ENCODE results near the gene ALAD.
A peak's percentile ranks its signal among the peaks of the same experiment; 100 is the strongest.
"Not testable (repeated sequence)": the region's sequence is repeated elsewhere in the genome, so short reads cannot be mapped to it uniquely, and the experiment has no call there.

Gene ALAD

GRCh38 chr9:113401027-113401792 is at the start of gene ALAD:
ALAD (minus strand) TSS chr9:113401284; CDS start chr9:113393559, 7,725 bp downstream.
- ATAC-seq (peak; percentile 98), DNase-seq (peak; percentile 100)
- Mint-ChIP-seq H3K4me3 (peak within 1 kb of the TSS; percentile 89), H3K27me3 (no peaks in the 10 kb centered on the region), H3K9me3 (no peaks in the 10 kb centered on the region), H3K4me1 (peaks cover 21% of the 10 kb centered on the region), H3K36me3 (ENCODE audit: low read depth) (no peaks in the 10 kb centered on the region), H3K27ac (peak within 1 kb of the TSS; percentile 81)

DNA sequence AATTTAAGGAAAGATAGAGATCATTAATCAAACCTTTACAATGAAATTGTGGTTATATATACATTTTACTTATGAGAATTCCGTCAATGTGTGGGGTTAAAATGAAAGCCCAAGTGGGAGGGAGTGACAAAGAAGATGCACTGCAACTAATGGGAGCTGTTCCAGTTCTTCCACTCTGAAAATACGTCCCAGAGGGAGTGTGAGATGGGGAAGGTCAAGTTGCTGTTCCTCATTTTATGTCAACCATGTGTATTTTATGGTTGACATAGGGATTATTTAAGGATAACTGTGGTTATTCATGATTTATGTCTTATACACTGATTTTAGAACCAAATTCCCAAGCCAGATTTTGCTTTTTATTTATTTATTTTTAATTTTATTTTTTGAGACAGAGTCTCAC is 48.3 kb upstream of the ALAD start:
- ATAC-seq (no peak), DNase-seq (no peak)
- Mint-ChIP-seq H3K4me1 (peaks cover 4% of the 10 kb centered on the region), H3K9me3 (no peaks in the 10 kb centered on the region), H3K27me3 (no peaks in the 10 kb centered on the region), H3K4me3 (no peak overlapping the region), H3K27ac (no peak overlapping the region), H3K36me3 (ENCODE audit: low read depth) (no peaks in the 10 kb centered on the region)

GRCh38 chr9:113446323-113446740 is 45.2 kb upstream of the ALAD start:
- Mint-ChIP-seq H3K9me3 (no peaks in the 10 kb centered on the region), H3K36me3 (ENCODE audit: low read depth) (no peaks in the 10 kb centered on the region), H3K4me3 (no peak overlapping the region), H3K27ac (no peak overlapping the region), H3K27me3 (no peaks in the 10 kb centered on the region), H3K4me1 (peaks cover 4% of the 10 kb centered on the region)
- DNase-seq: no peak
- no peak for ATAC-seq

GRCh38 chr9:113444736-113445135 is 43.7 kb upstream of the ALAD start:
- Mint-ChIP-seq H3K4me3 (no peak overlapping the region), H3K9me3 (no peaks in the 10 kb centered on the region), H3K27me3 (no peaks in the 10 kb centered on the region), H3K27ac (no peak overlapping the region), H3K4me1 (peaks cover 4% of the 10 kb centered on the region), H3K36me3 (ENCODE audit: low read depth) (no peaks in the 10 kb centered on the region)
- DNase-seq (no peak), ATAC-seq (no peak)

DNA sequence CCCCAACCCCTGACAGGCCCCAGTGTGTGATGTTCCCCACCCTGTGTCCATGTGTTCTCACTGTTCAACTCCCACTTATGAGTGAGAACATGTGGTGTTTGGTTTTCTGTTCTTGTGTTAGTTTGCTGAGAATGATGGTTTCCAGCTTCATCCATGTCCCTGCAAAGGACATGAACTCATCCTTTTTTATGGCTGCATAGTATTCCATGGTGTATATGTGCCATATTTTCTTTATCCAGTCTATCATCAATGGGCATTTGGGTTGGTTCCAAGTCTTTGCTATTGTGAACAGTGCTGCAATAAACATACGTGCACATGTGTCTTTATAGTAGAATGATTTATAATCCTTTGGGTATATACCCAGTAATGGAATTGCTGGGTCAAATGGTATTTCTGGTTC is 36.6 kb upstream of the ALAD start:
- H3K27me3 Mint-ChIP-seq; DNase-seq; H3K9me3 Mint-ChIP-seq; H3K4me3 Mint-ChIP-seq; H3K36me3 Mint-ChIP-seq (ENCODE audit: low read depth); ATAC-seq; H3K4me1 Mint-ChIP-seq; H3K27ac Mint-ChIP-seq: not testable (repeated sequence)

GRCh38 chr9:113436728-113437515 is 35.8 kb upstream of the ALAD start:
- no peaks in the 10 kb centered on the region for H3K4me1 Mint-ChIP-seq
- H3K27me3 Mint-ChIP-seq: no peaks in the 10 kb centered on the region
- H3K27ac Mint-ChIP-seq: no peak overlapping the region
- H3K9me3 Mint-ChIP-seq: no peaks in the 10 kb centered on the region
- DNase-seq: no peak
- no peak overlapping the region for H3K4me3 Mint-ChIP-seq
- no peaks in the 10 kb centered on the region for H3K36me3 Mint-ChIP-seq (ENCODE audit: low read depth)
- ATAC-seq: no peak

DNA sequence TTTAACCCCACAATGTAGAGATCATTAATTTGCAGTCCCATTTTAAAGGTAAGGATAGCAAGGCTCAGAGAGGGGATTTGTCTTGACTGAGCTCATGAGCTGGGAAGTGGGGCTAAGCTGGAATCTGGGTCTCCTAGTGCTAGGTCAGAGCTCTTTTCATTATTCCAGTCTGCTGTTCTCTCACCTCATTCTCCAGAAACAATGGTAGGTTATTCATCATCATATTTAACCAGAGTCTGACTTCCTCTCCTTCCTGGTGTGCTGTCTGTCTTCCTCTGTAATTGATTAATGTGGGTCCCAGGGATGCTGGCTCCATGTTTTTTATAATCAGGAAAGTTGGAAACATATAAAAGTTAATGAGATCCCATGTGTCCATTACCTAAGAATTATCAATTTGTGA is 30.1 kb upstream of the ALAD start:
- Mint-ChIP-seq H3K27me3 (no peaks in the 10 kb centered on the region), H3K4me3 (no peak overlapping the region), H3K36me3 (ENCODE audit: low read depth) (no peaks in the 10 kb centered on the region), H3K9me3 (no peaks in the 10 kb centered on the region), H3K4me1 (no peaks in the 10 kb centered on the region), H3K27ac (no peak overlapping the region)
- no peak for ATAC-seq
- no peak for DNase-seq

GRCh38 chr9:113428062-113428615 is 27.1 kb upstream of the ALAD start:
- ATAC-seq (no peak), DNase-seq (no peak)
- Mint-ChIP-seq H3K4me1 (no peaks in the 10 kb centered on the region), H3K9me3 (no peaks in the 10 kb centered on the region), H3K27me3 (peaks cover 5% of the 10 kb centered on the region), H3K27ac (no peak overlapping the region), H3K36me3 (ENCODE audit: low read depth) (no peaks in the 10 kb centered on the region), H3K4me3 (no peak overlapping the region)

GRCh38 chr9:113427629-113428028 is 26.5 kb upstream of the ALAD start:
- H3K27me3 Mint-ChIP-seq: peaks cover 5% of the 10 kb centered on the region
- no peak for DNase-seq
- no peaks in the 10 kb centered on the region for H3K9me3 Mint-ChIP-seq
- no peak overlapping the region for H3K27ac Mint-ChIP-seq
- H3K4me1 Mint-ChIP-seq: no peaks in the 10 kb centered on the region
- ATAC-seq: no peak
- H3K36me3 Mint-ChIP-seq (ENCODE audit: low read depth): no peaks in the 10 kb centered on the region
- no peak overlapping the region for H3K4me3 Mint-ChIP-seq

DNA sequence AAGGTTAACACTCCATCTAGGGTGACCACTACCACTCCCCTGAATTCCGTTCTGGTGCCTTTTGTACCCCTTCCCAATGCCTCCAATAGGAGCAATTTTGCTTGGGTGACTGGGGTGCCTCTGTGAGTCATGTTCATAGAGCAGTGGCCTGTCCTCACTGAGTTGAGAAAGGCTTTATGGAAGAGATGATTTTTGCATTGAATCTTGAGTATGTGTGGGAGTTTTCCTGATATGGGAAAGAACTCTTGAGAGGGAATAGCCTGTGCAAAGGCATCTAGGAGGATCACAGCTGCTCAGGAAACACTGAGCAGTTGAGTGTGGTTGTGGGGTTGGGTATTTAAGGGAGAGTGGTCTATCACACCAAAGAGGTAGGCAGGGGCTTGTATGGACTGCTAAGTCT is 25.6 kb upstream of the ALAD start:
- H3K4me3 Mint-ChIP-seq: no peak overlapping the region
- H3K9me3 Mint-ChIP-seq: no peaks in the 10 kb centered on the region
- H3K27ac Mint-ChIP-seq: no peak overlapping the region
- ATAC-seq: no peak
- no peaks in the 10 kb centered on the region for H3K36me3 Mint-ChIP-seq (ENCODE audit: low read depth)
- DNase-seq: no peak
- no peaks in the 10 kb centered on the region for H3K4me1 Mint-ChIP-seq
- H3K27me3 Mint-ChIP-seq: peaks cover 5% of the 10 kb centered on the region

DNA sequence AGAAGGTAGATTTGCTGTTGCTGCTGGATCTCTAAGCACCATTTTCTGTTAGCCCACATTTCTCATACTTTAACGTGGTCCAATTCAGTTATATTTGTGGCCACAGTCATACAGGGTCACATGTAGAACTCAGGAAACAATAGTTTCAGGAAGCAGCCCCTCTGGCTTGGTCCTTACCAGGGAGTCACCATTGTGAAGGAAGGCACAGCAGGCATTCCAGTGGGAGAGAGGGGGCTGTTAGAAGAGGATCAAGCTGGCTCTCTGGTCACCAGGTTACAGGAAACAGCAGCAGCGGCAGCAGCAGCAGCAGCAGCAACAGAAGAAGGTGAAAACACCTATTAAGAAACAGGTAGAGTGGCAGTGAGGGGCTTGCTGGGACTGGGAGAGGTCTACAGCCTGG is 24.0 kb upstream of the ALAD start:
- ATAC-seq (no peak), DNase-seq (no peak)
- no peaks in the 10 kb centered on the region for H3K4me1 Mint-ChIP-seq
- H3K4me3 Mint-ChIP-seq: no peak overlapping the region
- H3K9me3 Mint-ChIP-seq: no peaks in the 10 kb centered on the region
- H3K27ac Mint-ChIP-seq: no peak overlapping the region
- no peaks in the 10 kb centered on the region for H3K36me3 Mint-ChIP-seq (ENCODE audit: low read depth)
- H3K27me3 Mint-ChIP-seq: peaks cover 5% of the 10 kb centered on the region

GRCh38 chr9:113421726-113422125 is 20.6 kb upstream of the ALAD start:
- Mint-ChIP-seq H3K27me3 (peaks cover 5% of the 10 kb centered on the region), H3K9me3 (no peaks in the 10 kb centered on the region), H3K36me3 (ENCODE audit: low read depth) (no peaks in the 10 kb centered on the region), H3K27ac (no peak overlapping the region), H3K4me1 (no peaks in the 10 kb centered on the region), H3K4me3 (no peak overlapping the region)
- DNase-seq (no peak), ATAC-seq (no peak)

DNA sequence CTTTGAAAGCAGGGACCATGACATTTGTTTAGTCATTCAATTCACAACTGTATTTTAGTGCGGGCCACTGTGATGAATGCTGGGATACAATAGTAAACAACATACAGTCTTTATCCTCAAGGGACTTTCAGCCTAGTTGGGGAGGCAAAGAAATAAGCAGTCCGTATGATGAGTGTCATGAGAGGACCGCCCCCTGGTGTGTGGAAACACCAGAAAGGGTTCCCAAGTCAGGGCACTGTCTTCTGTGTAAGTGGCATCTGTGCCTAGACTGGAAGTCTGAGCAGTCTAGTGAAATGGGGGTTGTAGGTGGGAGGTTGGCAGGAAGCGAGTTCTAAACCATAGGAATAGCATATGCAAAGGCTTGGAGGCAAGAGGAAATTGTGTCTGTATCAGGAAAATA is 16.3 kb upstream of the ALAD start:
- Mint-ChIP-seq H3K4me3 (no peak overlapping the region), H3K4me1 (no peaks in the 10 kb centered on the region)

DNA sequence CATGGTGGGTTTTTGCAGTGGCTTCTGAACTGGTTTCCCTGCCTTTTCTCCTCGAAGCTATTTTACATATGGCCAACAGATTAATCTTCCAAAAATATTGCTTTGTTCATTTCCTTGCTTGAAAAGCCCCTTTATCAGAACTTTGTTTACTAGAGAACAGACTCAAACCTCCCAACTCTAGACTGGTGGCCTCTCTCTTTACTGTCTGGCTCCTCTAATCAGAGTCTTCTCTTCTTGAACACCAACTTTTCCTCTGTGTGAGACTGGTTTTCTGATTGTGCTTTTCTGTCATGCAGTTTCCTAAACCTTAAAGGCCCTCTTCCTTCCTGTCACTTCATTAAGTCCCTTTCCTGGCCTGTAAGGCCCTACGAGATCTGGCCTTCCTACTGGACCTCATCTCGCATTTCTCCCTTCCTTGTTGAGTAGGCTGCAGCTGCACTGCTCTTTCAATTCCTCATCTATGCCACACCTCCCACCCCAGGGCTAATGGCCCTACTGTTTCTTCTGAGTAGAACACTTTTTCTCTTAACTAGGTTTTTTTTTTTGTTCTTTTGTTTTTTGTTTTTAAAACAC is 15.2 kb upstream of the ALAD start:
- Mint-ChIP-seq H3K27me3 (no peaks in the 10 kb centered on the region), H3K4me3 (no peak overlapping the region), H3K4me1 (peaks cover 7% of the 10 kb centered on the region), H3K27ac (no peak overlapping the region), H3K9me3 (no peaks in the 10 kb centered on the region), H3K36me3 (ENCODE audit: low read depth) (no peaks in the 10 kb centered on the region)
- no peak for ATAC-seq
- DNase-seq: no peak

More for the DNA sequence above, 16.3 kb upstream of the ALAD start:
- H3K27me3 Mint-ChIP-seq: no peaks in the 10 kb centered on the region
- ATAC-seq (no peak), DNase-seq (no peak)
- no peak overlapping the region for H3K27ac Mint-ChIP-seq
- H3K9me3 Mint-ChIP-seq: no peaks in the 10 kb centered on the region
- no peaks in the 10 kb centered on the region for H3K36me3 Mint-ChIP-seq (ENCODE audit: low read depth)

All from activated naive CD8-positive, alpha-beta T cell treated with anti-CD3 and anti-CD28 coated beads, Interleukin-2, amount 50 U/mL, for 24 hours (primary cell).